ENCODE results near the gene EGFL7. TPM values are rescaled to one million over a fixed set of nuclear protein-coding genes. Genes with fewer than 3 reads are reported as not detected.

Gene EGFL7
- total RNA-seq, 3 donors from 2014 or later (not counting 1 experiment from before 2014, with no cell fraction given): 0.28 to 0.47 (median 0.29) TPM

- DNase-seq (peak in 1 of 2 donors; percentile 35), ATAC-seq (peak; percentile 64 to 67 (median 64))
- TF ChIP-seq CTCF (IDR thresholded peaks at IDR 0.05): no peak
- no peak overlapping the region for H3K4me3 ChIP-seq (ENCODE audit: low read length)
- no peaks in the 10 kb centered on the region for H3K9me3 ChIP-seq (ENCODE audit: control insufficient read depth, insufficient read depth, low read length)
- H3K4me1 ChIP-seq (ENCODE audit: control insufficient read depth, insufficient read depth, low read length): peaks cover 12% of the 10 kb centered on the region
- Mint-ChIP-seq H3K27me3 (ENCODE audit: low read depth in 2 of 2) (peaks cover 6 to 12% of the 10 kb centered on the region in 2 donors), H3K36me3 (no peaks in the 10 kb centered on the region), H3K4me3 (no peak overlapping the region), H3K27ac (no peak overlapping the region), H3K4me1 (no peaks in the 10 kb centered on the region), H3K9me3 (no peaks in the 10 kb centered on the region)
- H3K27me3 ChIP-seq (ENCODE audit: control insufficient read depth, insufficient read depth, low read length): no peaks in the 10 kb centered on the region
- H3K27ac ChIP-seq (ENCODE audit: low read length): no peak overlapping the region
- H3K36me3 ChIP-seq (ENCODE audit: control insufficient read depth, insufficient read depth, low read length): no peaks in the 10 kb centered on the region
- 66% methylated on average over 32 of the region's 32 CpGs for WGBS (ENCODE audit: insufficient coverage)
- intact Hi-C loops (cut with micrococcal nuclease): no loop called here
These were observed 31.6 kb downstream of the EGFL7 start for GRCh38 chr9:136694163-136694871.

GRCh38 chr9:136694872-136695247 is 32.1 kb downstream of the EGFL7 start:
- Histone ChIP-seq H3K27ac (ENCODE audit: low read length) (no peak overlapping the region), H3K27me3 (ENCODE audit: control insufficient read depth, insufficient read depth, low read length) (no peaks in the 10 kb centered on the region), H3K36me3 (ENCODE audit: control insufficient read depth, insufficient read depth, low read length) (no peaks in the 10 kb centered on the region), H3K4me1 (ENCODE audit: control insufficient read depth, insufficient read depth, low read length) (peaks cover 12% of the 10 kb centered on the region), H3K9me3 (ENCODE audit: control insufficient read depth, insufficient read depth, low read length) (no peaks in the 10 kb centered on the region), H3K4me3 (ENCODE audit: low read length) (no peak overlapping the region)
- DNase-seq (no peak), ATAC-seq (no peak)
- Mint-ChIP-seq H3K9me3 (no peaks in the 10 kb centered on the region), H3K4me3 (no peak overlapping the region), H3K27ac (no peak overlapping the region), H3K36me3 (no peaks in the 10 kb centered on the region), H3K27me3 (ENCODE audit: low read depth in 2 of 2) (peaks cover 6 to 12% of the 10 kb centered on the region in 2 donors), H3K4me1 (no peaks in the 10 kb centered on the region)
- intact Hi-C loops (cut with micrococcal nuclease): no loop called here
- WGBS (ENCODE audit: insufficient coverage): 95% methylated on average over 10 of the region's 11 CpGs
- TF ChIP-seq CTCF (IDR thresholded peaks at IDR 0.05): no peak

DNA sequence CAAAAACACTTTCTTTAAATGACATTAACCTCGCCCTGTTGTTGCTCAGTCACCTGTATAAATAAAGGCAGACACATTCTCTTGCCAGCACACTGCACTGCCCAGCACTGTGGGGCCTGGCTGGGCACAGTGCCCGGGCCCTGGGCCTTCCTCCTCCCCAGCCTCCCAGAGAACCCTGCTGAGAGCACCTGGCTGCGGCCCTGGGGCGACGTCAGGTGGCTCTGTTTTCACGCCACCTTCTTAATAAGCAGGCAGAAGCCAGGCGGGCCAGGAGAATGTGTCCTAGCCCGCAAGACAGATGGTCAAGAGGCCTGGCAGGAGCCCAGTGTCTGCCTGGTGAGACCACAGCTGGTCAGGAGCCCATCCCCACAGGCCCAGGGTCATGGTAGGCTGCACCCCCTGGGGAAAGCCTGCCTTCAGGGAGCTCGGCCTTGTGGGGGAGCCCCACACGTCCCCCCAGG is 32.7 kb downstream of the EGFL7 start:
- H3K27me3 ChIP-seq (ENCODE audit: control insufficient read depth, insufficient read depth, low read length): peaks cover 4% of the 10 kb centered on the region
- ATAC-seq: no peak
- no peaks in the 10 kb centered on the region for H3K36me3 ChIP-seq (ENCODE audit: control insufficient read depth, insufficient read depth, low read length)
- H3K4me1 Mint-ChIP-seq: no peaks in the 10 kb centered on the region
- no peak for DNase-seq
- H3K4me3 Mint-ChIP-seq: no peak overlapping the region
- H3K4me1 ChIP-seq (ENCODE audit: control insufficient read depth, insufficient read depth, low read length): peaks cover 16% of the 10 kb centered on the region
- no peaks in the 10 kb centered on the region for H3K9me3 ChIP-seq (ENCODE audit: control insufficient read depth, insufficient read depth, low read length)
- WGBS (ENCODE audit: insufficient coverage): 85% methylated on average over 10 of the region's 10 CpGs
- H3K9me3 Mint-ChIP-seq: no peaks in the 10 kb centered on the region
- H3K4me3 ChIP-seq (ENCODE audit: low read length): no peak overlapping the region
- intact Hi-C loops (cut with micrococcal nuclease): no loop called here
- no peaks in the 10 kb centered on the region for H3K36me3 Mint-ChIP-seq
- no peak overlapping the region for H3K27ac ChIP-seq (ENCODE audit: low read length)
- TF ChIP-seq CTCF (IDR thresholded peaks at IDR 0.05): no peak
- no peak overlapping the region for H3K27ac Mint-ChIP-seq
- peaks cover 11 to 12% of the 10 kb centered on the region in 2 donors for H3K27me3 Mint-ChIP-seq (ENCODE audit: low read depth in 2 of 2)

- H3K4me1 Mint-ChIP-seq: peaks cover 1 to 3% of the 10 kb centered on the region in 2 donors
- no peaks in the 10 kb centered on the region for H3K36me3 ChIP-seq (ENCODE audit: control insufficient read depth, insufficient read depth, low read length)
- peaks cover 11 to 12% of the 10 kb centered on the region in 2 donors for H3K27me3 Mint-ChIP-seq (ENCODE audit: low read depth in 2 of 2)
- 58% methylated on average over 23 of the region's 23 CpGs for WGBS (ENCODE audit: insufficient coverage)
- H3K27ac ChIP-seq (ENCODE audit: low read length): no peak overlapping the region
- peaks cover 21% of the 10 kb centered on the region for H3K4me1 ChIP-seq (ENCODE audit: control insufficient read depth, insufficient read depth, low read length)
- no peak overlapping the region for H3K4me3 ChIP-seq (ENCODE audit: low read length)
- peak overlapping the region in 1 of 2 donors; percentile 13 for H3K27ac Mint-ChIP-seq
- intact Hi-C loops (cut with micrococcal nuclease): no loop called here
- no peaks in the 10 kb centered on the region for H3K36me3 Mint-ChIP-seq
- H3K9me3 Mint-ChIP-seq: no peaks in the 10 kb centered on the region
- DNase-seq (no peak), ATAC-seq (no peak)
- no peaks in the 10 kb centered on the region for H3K9me3 ChIP-seq (ENCODE audit: control insufficient read depth, insufficient read depth, low read length)
- peaks cover 4% of the 10 kb centered on the region for H3K27me3 ChIP-seq (ENCODE audit: control insufficient read depth, insufficient read depth, low read length)
- no peak overlapping the region for H3K4me3 Mint-ChIP-seq
- no peak for TF ChIP-seq CTCF (IDR thresholded peaks at IDR 0.05)
These were observed 33.2 kb downstream of the EGFL7 start for GRCh38 chr9:136695955-136696354.
